ENCODE measurements around the gene SNX6. TPM values are rescaled to one million over a fixed set of nuclear protein-coding genes. Genes with fewer than 3 reads are reported as not detected.
"Not testable (repeated sequence)": the region's sequence is repeated elsewhere in the genome, so short reads cannot be mapped to it uniquely, and the experiment has no call there.

Gene SNX6
- total and polyA plus RNA-seq, 4 donors: 14.7 to 79.4 (median 52.0) TPM

DNA sequence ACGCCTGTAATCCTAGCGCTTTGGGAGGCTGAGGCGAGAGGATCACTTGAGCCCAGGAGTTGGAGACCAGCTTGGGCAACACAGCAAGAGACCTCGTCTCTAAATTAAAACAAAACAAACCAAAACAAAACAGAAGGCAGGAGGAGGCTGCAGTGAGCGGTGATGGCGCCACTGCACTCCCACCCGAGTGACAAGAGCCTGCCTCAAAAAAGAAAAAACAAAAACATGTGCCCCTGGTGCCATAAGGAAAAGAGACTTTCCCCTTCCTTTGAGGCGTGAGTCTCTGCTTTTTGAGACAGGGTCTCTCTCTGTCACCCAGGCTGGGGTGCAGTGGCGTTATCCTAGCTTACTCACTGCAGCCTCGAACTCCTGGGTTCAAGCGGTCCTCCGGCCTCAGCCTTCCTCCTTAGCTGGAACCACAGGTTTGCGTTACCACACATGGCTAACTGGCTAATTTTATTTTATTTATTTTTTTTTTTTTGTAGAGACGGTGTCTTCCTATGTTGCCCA lies 81.4 kb downstream of the SNX6 start:
- 84 to 90% methylated on average over 14 of the region's 14 CpGs for WGBS, 2 donors

DNA sequence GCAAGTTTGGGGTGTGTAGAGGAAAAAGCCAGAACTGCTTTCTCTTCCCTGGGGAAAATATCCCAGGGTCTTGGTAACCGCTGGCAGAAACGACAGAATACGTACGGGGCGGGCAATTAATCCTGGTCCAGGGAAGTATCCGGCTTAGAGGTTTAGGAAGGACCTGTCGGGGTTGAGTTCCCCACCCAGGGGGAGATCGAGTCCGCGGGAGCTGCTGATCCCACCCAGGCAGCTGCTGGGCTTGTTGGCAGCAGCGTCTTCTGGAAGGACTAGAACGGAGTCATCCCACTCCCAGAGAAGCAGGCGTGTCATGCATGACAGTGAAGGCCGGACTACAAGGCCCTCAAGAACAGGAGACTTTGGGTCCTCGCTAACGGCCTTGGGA lies 82.8 kb downstream of the SNX6 start:
- H3K9ac ChIP-seq (ENCODE audit: insufficient read depth in 1 of 2, low read length in 2 of 2); DNase-seq; H3K36me3 ChIP-seq (ENCODE audit: control insufficient read depth in 4 of 4, insufficient read depth in 4 of 4, low read length in 4 of 4); H3K4me1 ChIP-seq (ENCODE audit: control insufficient read depth in 5 of 5, insufficient read depth in 5 of 5, low read length in 5 of 5); H3K9me3 ChIP-seq (ENCODE audit: control insufficient read depth in 4 of 4, insufficient read depth in 3 of 4, low read length in 3 of 4); H3K27me3 ChIP-seq (ENCODE audit: control insufficient read depth in 3 of 3, insufficient read depth in 3 of 3, low read length in 2 of 3); H3K4me3 ChIP-seq; H3K27ac ChIP-seq (ENCODE audit: low read depth in 1 of 2, low read length in 1 of 2): not testable (repeated sequence)
- peak; percentile 0 for ATAC-seq (ENCODE audit: insufficient read depth, low FRiP score)
- WGBS, 2 donors: no CpG with 5 or more reads among the region's 16 CpGs

More for the DNA sequence above, 81.4 kb downstream of the SNX6 start:
- H3K36me3 ChIP-seq (ENCODE audit: control insufficient read depth in 4 of 4, insufficient read depth in 4 of 4, low read length in 4 of 4): no peaks in the 10 kb centered on the region
- no peak overlapping the region for H3K27ac ChIP-seq (ENCODE audit: low read depth in 1 of 2, low read length in 1 of 2)
- ATAC-seq (ENCODE audit: insufficient read depth, low FRiP score) (no peak), DNase-seq (no peak)
- no peaks in the 10 kb centered on the region for H3K4me1 ChIP-seq (ENCODE audit: control insufficient read depth in 5 of 5, insufficient read depth in 5 of 5, low read length in 5 of 5)
- no peak overlapping the region for H3K9ac ChIP-seq (ENCODE audit: insufficient read depth in 1 of 2, low read length in 2 of 2)
- H3K27me3 ChIP-seq (ENCODE audit: control insufficient read depth in 3 of 3, insufficient read depth in 3 of 3, low read length in 2 of 3): no peaks in the 10 kb centered on the region
- TF ChIP-seq, protein P1, sequence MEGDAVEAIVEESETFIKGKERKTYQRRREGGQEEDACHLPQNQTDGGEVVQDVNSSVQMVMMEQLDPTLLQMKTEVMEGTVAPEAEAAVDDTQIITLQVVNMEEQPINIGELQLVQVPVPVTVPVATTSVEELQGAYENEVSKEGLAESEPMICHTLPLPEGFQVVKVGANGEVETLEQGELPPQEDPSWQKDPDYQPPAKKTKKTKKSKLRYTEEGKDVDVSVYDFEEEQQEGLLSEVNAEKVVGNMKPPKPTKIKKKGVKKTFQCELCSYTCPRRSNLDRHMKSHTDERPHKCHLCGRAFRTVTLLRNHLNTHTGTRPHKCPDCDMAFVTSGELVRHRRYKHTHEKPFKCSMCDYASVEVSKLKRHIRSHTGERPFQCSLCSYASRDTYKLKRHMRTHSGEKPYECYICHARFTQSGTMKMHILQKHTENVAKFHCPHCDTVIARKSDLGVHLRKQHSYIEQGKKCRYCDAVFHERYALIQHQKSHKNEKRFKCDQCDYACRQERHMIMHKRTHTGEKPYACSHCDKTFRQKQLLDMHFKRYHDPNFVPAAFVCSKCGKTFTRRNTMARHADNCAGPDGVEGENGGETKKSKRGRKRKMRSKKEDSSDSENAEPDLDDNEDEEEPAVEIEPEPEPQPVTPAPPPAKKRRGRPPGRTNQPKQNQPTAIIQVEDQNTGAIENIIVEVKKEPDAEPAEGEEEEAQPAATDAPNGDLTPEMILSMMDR (IDR thresholded peaks at IDR 0.05; ENCODE audit: control extremely low read depth, extremely low read depth): no peak
- no peaks in the 10 kb centered on the region for H3K9me3 ChIP-seq (ENCODE audit: control insufficient read depth in 4 of 4, insufficient read depth in 3 of 4, low read length in 3 of 4)
- H3K4me3 ChIP-seq: no peak overlapping the region

DNA sequence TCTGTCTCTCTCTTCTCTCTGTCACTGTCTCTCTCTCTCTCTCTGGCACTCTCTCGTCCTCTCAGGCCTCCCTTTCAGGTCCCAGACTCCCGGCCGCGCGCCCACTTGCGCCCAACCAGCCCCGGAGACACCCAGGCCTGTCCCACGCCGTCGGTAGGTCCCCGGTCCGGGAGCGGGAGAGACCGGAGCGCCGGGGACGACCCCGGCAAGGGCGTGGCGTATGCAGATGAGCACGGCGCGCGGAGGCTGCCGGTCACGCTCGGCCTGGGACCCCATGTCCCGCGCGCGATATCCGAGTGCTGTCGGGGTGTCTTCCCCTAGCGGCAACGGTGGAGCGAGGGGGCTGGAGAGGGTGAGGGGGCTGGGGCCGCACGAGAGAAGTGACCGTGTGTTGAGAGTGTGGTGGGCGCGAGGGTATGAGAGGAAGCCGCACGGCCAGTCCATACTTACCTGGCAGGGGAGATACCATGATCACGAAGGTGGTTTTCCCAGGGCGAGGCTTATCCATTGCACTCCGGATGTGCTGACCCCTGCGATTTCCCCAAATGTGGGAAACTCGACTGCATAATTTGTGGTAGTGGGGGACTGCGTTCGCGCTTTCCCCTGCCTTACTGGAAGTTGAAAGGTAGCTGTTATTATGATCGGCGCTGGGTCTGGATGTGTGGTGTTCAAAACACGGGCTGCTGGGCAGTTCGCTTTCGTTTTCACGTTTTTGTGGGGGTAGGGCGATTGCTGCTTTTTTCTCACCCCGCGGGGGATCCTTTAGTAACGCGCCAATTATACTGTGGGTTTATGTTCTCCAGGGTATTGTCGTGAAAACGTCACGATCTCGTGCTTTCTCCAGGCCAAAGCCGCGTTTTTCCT lies 83.4 kb downstream of the SNX6 start:
- no CpG with 5 or more reads among the region's 68 CpGs for WGBS, 2 donors
- H3K9ac ChIP-seq (ENCODE audit: insufficient read depth in 1 of 2, low read length in 2 of 2); H3K27ac ChIP-seq (ENCODE audit: low read depth in 1 of 2, low read length in 1 of 2); DNase-seq; H3K4me1 ChIP-seq (ENCODE audit: control insufficient read depth in 5 of 5, insufficient read depth in 5 of 5, low read length in 5 of 5); H3K36me3 ChIP-seq (ENCODE audit: control insufficient read depth in 4 of 4, insufficient read depth in 4 of 4, low read length in 4 of 4); H3K4me3 ChIP-seq; H3K27me3 ChIP-seq (ENCODE audit: control insufficient read depth in 3 of 3, insufficient read depth in 3 of 3, low read length in 2 of 3); H3K9me3 ChIP-seq (ENCODE audit: control insufficient read depth in 4 of 4, insufficient read depth in 3 of 4, low read length in 3 of 4): not testable (repeated sequence)
- peak; percentile 87 for ATAC-seq (ENCODE audit: insufficient read depth, low FRiP score)

DNA sequence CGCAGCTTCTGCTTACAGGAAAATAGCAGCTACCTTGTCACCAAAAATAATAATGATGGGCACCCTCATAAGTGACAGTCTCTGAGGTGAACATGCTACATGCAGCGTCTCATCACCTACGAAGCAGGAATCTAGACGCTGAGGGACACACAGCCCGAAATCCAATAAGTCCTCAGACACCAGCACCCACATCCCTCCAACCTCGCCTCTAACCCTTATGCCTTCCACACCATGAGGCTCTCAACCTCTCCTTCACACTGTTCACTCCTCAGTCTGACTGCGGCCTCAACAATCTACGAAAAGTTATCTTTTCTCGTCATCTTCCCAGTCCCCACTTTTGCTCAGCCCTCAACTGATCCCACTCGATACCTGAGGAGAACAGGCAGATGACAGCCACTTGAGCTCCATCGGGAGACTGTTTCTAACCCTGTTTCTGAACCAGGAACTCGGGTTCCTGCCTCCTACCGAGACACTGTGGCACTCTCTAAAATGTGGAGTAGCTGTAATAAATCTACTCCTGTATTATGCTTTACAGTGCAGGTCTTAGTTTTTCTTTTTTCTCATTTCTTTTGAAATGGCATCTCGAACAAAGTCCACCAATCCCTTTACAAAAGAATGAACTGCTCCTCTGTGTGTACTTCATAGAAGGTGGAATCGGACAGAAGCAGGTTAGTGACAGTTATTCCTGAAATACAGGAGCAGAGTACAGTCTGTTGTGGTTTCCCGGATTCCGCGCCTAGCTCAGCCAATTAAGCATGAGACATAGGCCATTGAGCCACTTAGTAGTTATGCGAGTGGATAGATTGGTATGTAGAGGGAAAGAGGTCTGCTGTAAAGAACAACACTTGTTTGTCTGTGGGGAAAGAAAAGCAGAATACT lies 89.5 kb downstream of the SNX6 start:
- Histone ChIP-seq H3K4me1 (ENCODE audit: control insufficient read depth in 5 of 5, insufficient read depth in 5 of 5, low read length in 5 of 5) (peaks cover 2 to 12% (median 8%) of the 10 kb centered on the region in 5 donors), H3K27ac (ENCODE audit: low read depth in 1 of 2, low read length in 1 of 2) (peak overlapping the region; percentile 45 to 69), H3K9ac (ENCODE audit: insufficient read depth in 1 of 2, low read length in 2 of 2) (peak overlapping the region in 1 of 2 donors; percentile 55)
- H3K36me3 ChIP-seq (ENCODE audit: control insufficient read depth in 4 of 4, insufficient read depth in 4 of 4, low read length in 4 of 4); H3K4me3 ChIP-seq; H3K9me3 ChIP-seq (ENCODE audit: control insufficient read depth in 4 of 4, insufficient read depth in 3 of 4, low read length in 3 of 4); ATAC-seq (ENCODE audit: insufficient read depth, low FRiP score); DNase-seq; H3K27me3 ChIP-seq (ENCODE audit: control insufficient read depth in 3 of 3, insufficient read depth in 3 of 3, low read length in 2 of 3): not testable (repeated sequence)
- 88 to 91% methylated on average over 13 of the region's 19 CpGs for WGBS, 2 donors
